ENCODE data around the gene TEPSIN.

TEPSIN gene

DNA sequence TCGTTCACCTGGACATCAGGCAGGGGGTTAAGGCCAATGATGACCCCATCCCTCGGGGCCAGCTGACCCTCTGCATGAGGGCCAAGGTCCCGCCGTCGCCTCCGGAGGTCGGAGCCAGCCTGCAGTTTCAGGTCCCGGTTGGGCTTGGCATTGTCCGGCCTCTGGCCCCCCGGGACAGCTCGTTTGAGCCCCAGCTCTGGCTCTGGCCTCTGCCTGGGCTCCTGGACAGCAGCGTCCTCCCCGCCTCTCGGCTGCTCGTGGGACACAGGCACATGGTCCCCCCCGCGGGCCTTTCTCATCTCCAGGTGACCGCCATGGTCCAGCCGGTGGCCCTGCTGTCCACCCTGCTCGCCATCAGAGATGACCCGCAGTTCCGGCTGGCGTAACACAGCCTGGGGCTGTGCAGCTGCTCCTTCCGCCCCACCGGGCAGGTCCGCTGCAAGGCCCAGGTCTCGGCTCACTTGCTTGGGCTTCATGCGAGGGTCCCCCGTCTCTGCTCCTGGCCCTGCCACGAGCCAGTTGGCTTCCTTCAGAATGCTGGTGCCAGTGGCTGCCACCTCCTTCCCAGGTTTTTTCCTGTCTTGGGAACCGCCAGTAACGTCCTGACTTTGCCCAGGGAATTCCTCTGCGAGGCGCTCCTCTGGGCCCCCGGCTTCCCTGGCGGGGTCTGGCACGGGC lies 6.9 kb upstream of the TEPSIN start:
- H3K27ac ChIP-seq (ENCODE audit: low read length), result no peak overlapping the region
- peaks cover 8% of the 10 kb centered on the region for H3K79me2 ChIP-seq (ENCODE audit: insufficient read depth, low read length)
- H3K4me3 ChIP-seq (ENCODE audit: low read depth in 1 of 2, low read length in 2 of 2), result no peak overlapping the region
- no peaks in the 10 kb centered on the region for H3K27me3 ChIP-seq (ENCODE audit: insufficient read depth, low read length, poor library complexity)
- TF ChIP-seq EZH2 (IDR thresholded peaks at IDR 0.05; ENCODE audit: borderline replicate concordance, low read depth, low read length, severe bottlenecking), result no peak
- peaks cover 42% of the 10 kb centered on the region for H4K20me1 ChIP-seq (ENCODE audit: insufficient read depth, low read length)
- DNase-seq (no peak), ATAC-seq (ENCODE audit: insufficient read depth, low read depth) (no peak)
- H3K4me2 ChIP-seq (ENCODE audit: insufficient read depth, low read length), result no peak overlapping the region
- peaks cover 43% of the 10 kb centered on the region for H3K36me3 ChIP-seq (ENCODE audit: insufficient read depth, low read length)
- no peak overlapping the region for H2AFZ ChIP-seq (ENCODE audit: low read depth, low read length)
- H3K4me1 ChIP-seq (ENCODE audit: insufficient read depth, low read length), result peaks cover 8% of the 10 kb centered on the region
- H3K9ac ChIP-seq (ENCODE audit: low read depth, low read length), result no peak overlapping the region
- no peaks in the 10 kb centered on the region for H3K9me3 ChIP-seq (ENCODE audit: insufficient read depth, low read length, severe bottlenecking)

DNA sequence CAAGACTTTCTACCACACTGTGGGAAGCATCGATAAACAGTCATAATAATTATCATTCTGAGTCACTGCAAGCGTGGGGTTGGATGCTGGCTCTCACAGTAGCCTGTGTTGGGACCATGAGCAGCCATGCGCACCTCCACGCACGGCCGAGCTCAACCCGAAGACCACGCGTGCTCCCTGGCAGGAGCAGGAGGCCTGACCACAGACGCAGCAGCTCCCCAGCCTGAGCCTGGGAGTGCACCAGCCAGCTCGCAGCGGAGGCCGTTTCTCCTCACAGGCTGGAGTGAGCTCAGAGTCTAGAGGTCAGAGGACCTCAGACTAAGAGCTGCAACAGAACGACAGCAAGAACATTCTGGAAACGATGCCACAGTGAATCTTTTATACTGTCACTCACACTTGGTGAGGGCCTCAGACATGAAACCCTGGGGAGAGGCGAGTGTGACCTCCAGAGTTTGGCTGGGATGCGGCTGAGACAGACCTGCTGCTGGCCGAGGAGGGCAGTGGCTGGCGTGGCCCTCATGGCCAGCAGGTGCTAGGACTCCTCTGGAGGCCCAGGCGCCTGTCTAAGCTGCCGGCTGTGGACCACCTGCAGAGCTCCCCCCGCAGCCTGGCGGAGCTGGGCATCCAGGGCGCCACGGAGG lies 6.3 kb upstream of the TEPSIN start:
- H3K27me3 ChIP-seq (ENCODE audit: insufficient read depth, low read length, poor library complexity), result no peaks in the 10 kb centered on the region
- H3K4me2 ChIP-seq (ENCODE audit: insufficient read depth, low read length), result no peak overlapping the region
- H3K36me3 ChIP-seq (ENCODE audit: insufficient read depth, low read length), result peaks cover 39% of the 10 kb centered on the region
- 0 out of 2 replicates have a peak overlapping the region, but pooled peaks have one; percentile 13 for H3K27ac ChIP-seq (ENCODE audit: low read length)
- H4K20me1 ChIP-seq (ENCODE audit: insufficient read depth, low read length), result peaks cover 45% of the 10 kb centered on the region
- DNase-seq (no peak), ATAC-seq (ENCODE audit: insufficient read depth, low read depth) (no peak)
- no peak overlapping the region for H3K9ac ChIP-seq (ENCODE audit: low read depth, low read length)
- H3K4me1 ChIP-seq (ENCODE audit: insufficient read depth, low read length), result peaks cover 15% of the 10 kb centered on the region
- H3K9me3 ChIP-seq (ENCODE audit: insufficient read depth, low read length, severe bottlenecking), result no peaks in the 10 kb centered on the region
- H2AFZ ChIP-seq (ENCODE audit: low read depth, low read length), result no peak overlapping the region
- no peak overlapping the region for H3K4me3 ChIP-seq (ENCODE audit: low read depth in 1 of 2, low read length in 2 of 2)
- H3K79me2 ChIP-seq (ENCODE audit: insufficient read depth, low read length), result peaks cover 15% of the 10 kb centered on the region
- TF ChIP-seq, protein P1, sequence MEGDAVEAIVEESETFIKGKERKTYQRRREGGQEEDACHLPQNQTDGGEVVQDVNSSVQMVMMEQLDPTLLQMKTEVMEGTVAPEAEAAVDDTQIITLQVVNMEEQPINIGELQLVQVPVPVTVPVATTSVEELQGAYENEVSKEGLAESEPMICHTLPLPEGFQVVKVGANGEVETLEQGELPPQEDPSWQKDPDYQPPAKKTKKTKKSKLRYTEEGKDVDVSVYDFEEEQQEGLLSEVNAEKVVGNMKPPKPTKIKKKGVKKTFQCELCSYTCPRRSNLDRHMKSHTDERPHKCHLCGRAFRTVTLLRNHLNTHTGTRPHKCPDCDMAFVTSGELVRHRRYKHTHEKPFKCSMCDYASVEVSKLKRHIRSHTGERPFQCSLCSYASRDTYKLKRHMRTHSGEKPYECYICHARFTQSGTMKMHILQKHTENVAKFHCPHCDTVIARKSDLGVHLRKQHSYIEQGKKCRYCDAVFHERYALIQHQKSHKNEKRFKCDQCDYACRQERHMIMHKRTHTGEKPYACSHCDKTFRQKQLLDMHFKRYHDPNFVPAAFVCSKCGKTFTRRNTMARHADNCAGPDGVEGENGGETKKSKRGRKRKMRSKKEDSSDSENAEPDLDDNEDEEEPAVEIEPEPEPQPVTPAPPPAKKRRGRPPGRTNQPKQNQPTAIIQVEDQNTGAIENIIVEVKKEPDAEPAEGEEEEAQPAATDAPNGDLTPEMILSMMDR (IDR thresholded peaks at IDR 0.05; ENCODE audit: borderline replicate concordance, extremely low read depth, low read length, poor library complexity, severe bottlenecking), result no peak
- TF ChIP-seq EZH2 (IDR thresholded peaks at IDR 0.05; ENCODE audit: borderline replicate concordance, low read depth, low read length, severe bottlenecking), result no peak

DNA sequence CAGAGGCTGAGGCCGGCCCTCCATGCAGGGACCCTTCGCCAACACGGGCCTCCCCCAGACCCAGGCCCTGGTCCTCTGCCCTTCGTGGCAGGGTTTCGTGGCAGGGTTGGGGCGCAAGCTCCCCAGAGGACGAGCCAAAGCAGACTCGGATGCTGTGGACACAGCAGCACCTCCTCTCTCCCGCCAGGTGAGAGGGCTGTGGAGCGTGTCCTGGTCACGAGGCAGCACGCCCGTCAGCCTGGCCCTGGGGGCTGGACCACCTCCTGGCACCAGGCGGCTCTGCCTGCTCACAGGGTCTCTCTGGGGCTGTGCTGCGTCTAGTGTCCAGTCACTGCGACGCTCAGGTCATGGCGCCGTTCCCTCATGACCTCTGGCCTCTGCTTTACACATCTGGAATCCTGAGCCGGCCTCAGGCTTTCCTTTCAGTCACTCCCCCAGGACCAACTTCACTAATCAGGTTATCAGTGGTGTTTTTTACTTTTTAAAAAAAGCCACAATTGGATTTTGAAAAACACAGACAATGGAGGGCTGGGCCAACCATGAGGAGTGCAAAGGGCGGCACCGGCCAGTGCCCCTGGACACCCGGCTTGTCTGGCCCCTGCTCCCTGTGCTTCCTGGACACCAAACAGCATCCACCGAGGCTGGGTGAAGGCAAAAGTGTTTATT lies 5.6 kb upstream of the TEPSIN start:
- TF ChIP-seq, protein P1 (IDR thresholded peaks at IDR 0.05; ENCODE audit: borderline replicate concordance, extremely low read depth, low read length, poor library complexity, severe bottlenecking), result no peak
- no peak for TF ChIP-seq EZH2 (IDR thresholded peaks at IDR 0.05; ENCODE audit: borderline replicate concordance, low read depth, low read length, severe bottlenecking)
- ATAC-seq (ENCODE audit: insufficient read depth, low read depth) (no peak), DNase-seq (no peak)
- Histone ChIP-seq H3K27ac (ENCODE audit: low read length) (no peak overlapping the region), H3K4me1 (ENCODE audit: insufficient read depth, low read length) (peaks cover 19% of the 10 kb centered on the region), H3K4me2 (ENCODE audit: insufficient read depth, low read length) (no peak overlapping the region), H2AFZ (ENCODE audit: low read depth, low read length) (no peak overlapping the region), H3K79me2 (ENCODE audit: insufficient read depth, low read length) (peaks cover 21% of the 10 kb centered on the region), H3K9me3 (ENCODE audit: insufficient read depth, low read length, severe bottlenecking) (no peaks in the 10 kb centered on the region), H3K9ac (ENCODE audit: low read depth, low read length) (no peak overlapping the region), H3K27me3 (ENCODE audit: insufficient read depth, low read length, poor library complexity) (no peaks in the 10 kb centered on the region), H3K4me3 (ENCODE audit: low read depth in 1 of 2, low read length in 2 of 2) (no peak overlapping the region), H4K20me1 (ENCODE audit: insufficient read depth, low read length) (peaks cover 45% of the 10 kb centered on the region), H3K36me3 (ENCODE audit: insufficient read depth, low read length) (peaks cover 34% of the 10 kb centered on the region)

DNA sequence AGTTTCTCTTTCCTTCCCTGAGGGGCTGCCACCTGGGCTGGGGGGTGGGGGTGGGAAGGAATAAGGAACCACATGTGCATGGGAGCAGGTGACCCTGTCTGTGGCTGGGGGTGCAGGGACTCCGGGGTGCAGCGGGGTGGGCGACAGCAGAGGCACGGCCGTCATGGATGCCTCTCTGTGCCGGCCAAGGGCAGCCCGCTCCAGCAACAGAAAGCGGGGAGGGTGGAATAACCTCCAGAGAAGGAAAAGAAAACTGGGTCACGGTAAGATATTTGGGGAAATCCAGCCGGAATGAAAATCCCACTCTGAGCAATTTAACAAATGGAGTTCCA lies 4.4 kb upstream of the TEPSIN start:
- Histone ChIP-seq H4K20me1 (ENCODE audit: insufficient read depth, low read length) (peaks cover 45% of the 10 kb centered on the region), H3K4me1 (ENCODE audit: insufficient read depth, low read length) (peaks cover 21% of the 10 kb centered on the region), H3K36me3 (ENCODE audit: insufficient read depth, low read length) (peaks cover 30% of the 10 kb centered on the region), H3K79me2 (ENCODE audit: insufficient read depth, low read length) (peaks cover 30% of the 10 kb centered on the region), H3K4me2 (ENCODE audit: insufficient read depth, low read length) (no peak overlapping the region), H3K9ac (ENCODE audit: low read depth, low read length) (no peak overlapping the region), H3K9me3 (ENCODE audit: insufficient read depth, low read length, severe bottlenecking) (no peaks in the 10 kb centered on the region), H3K4me3 (ENCODE audit: low read depth in 1 of 2, low read length in 2 of 2) (no peak overlapping the region), H3K27ac (ENCODE audit: low read length) (no peak overlapping the region), H2AFZ (ENCODE audit: low read depth, low read length) (no peak overlapping the region), H3K27me3 (ENCODE audit: insufficient read depth, low read length, poor library complexity) (no peaks in the 10 kb centered on the region)
- DNase-seq, result no peak
- TF ChIP-seq, protein P1 (IDR thresholded peaks at IDR 0.05; ENCODE audit: borderline replicate concordance, extremely low read depth, low read length, poor library complexity, severe bottlenecking), result no peak
- no peak for TF ChIP-seq EZH2 (IDR thresholded peaks at IDR 0.05; ENCODE audit: borderline replicate concordance, low read depth, low read length, severe bottlenecking)
- no peak for ATAC-seq (ENCODE audit: insufficient read depth, low read depth)

Measured in DND-41 (cell line).